Colon (tissue), 2 donors: ENCODE measurements around the gene SFT2D1.
"Not testable (repeated sequence)": the region's sequence is repeated elsewhere in the genome, so short reads cannot be mapped to it uniquely, and the experiment has no call there.

Experiments
- FAIRE-seq: peaks from 2 replicates; lab custom pipeline; 2012; peaks lifted over from hg19 to GRCh38; lab: Jason Lieb, UNC
- donor health status: control.
- donor health status: control.

Gene SFT2D1

GRCh38 chr6:166362427-166362826 lies 20.1 kb upstream of the SFT2D1 start:
- not testable (repeated sequence) for FAIRE-seq

- FAIRE-seq: no peak
Measured at GRCh38 chr6:166361077-166361429, 18.7 kb upstream of the SFT2D1 start.

- FAIRE-seq: no peak
Measured at GRCh38 chr6:166360243-166361076, 18.1 kb upstream of the SFT2D1 start.

- FAIRE-seq: no peak
Measured at GRCh38 chr6:166355552-166355951, 13.2 kb upstream of the SFT2D1 start.

GRCh38 chr6:166354965-166355364 lies 12.6 kb upstream of the SFT2D1 start:
- FAIRE-seq: no peak

- FAIRE-seq: no peak
Measured at GRCh38 chr6:166354143-166354542, 11.8 kb upstream of the SFT2D1 start.

GRCh38 chr6:166353507-166353906 lies 11.2 kb upstream of the SFT2D1 start:
- FAIRE-seq: no peak

- FAIRE-seq: no peak
Measured at GRCh38 chr6:166352923-166353322, 10.6 kb upstream of the SFT2D1 start.

GRCh38 chr6:166351715-166352285 lies 9.5 kb upstream of the SFT2D1 start:
- FAIRE-seq: no peak

- FAIRE-seq: no peak
Measured at GRCh38 chr6:166348305-166348949, 6.1 kb upstream of the SFT2D1 start.

- no peak for FAIRE-seq
Measured at GRCh38 chr6:166346965-166347364, 4.6 kb upstream of the SFT2D1 start.

- no peak for FAIRE-seq
Measured at GRCh38 chr6:166346449-166346848, 4.1 kb upstream of the SFT2D1 start.

- FAIRE-seq: not testable (repeated sequence)
Measured at GRCh38 chr6:166345672-166346071, 3.3 kb upstream of the SFT2D1 start.

GRCh38 chr6:166344921-166345320 lies 2.6 kb upstream of the SFT2D1 start:
- FAIRE-seq: not testable (repeated sequence)

GRCh38 chr6:166344240-166344639 lies 1.9 kb upstream of the SFT2D1 start:
- no peak for FAIRE-seq

GRCh38 chr6:166343150-166343487 lies 774 bp upstream of the SFT2D1 start:
- FAIRE-seq: no peak

GRCh38 chr6:166341977-166342348 lies 382 bp downstream of the SFT2D1 start:
- no peak for FAIRE-seq

- no peak for FAIRE-seq
Measured at GRCh38 chr6:166341464-166341863, 881 bp downstream of the SFT2D1 start.

GRCh38 chr6:166338854-166339253 lies 3.5 kb downstream of the SFT2D1 start:
- FAIRE-seq: no peak

- FAIRE-seq: no peak
Measured at GRCh38 chr6:166336847-166337246, 5.5 kb downstream of the SFT2D1 start.

- no peak for FAIRE-seq
Measured at GRCh38 chr6:166335378-166336302, 6.7 kb downstream of the SFT2D1 start.

GRCh38 chr6:166334878-166335277 lies 7.5 kb downstream of the SFT2D1 start:
- no peak for FAIRE-seq
